Type B pancreatic cell (in vitro differentiated cells): ENCODE measurements around the gene ACTL8. TPM values are rescaled to one million over a fixed set of nuclear protein-coding genes. Genes with fewer than 3 reads are reported as not detected.

Source experiments
- DNase-seq: peaks from one replicate; pipeline ENCODE4 v3.0.0; 2021; ENCODE audit warnings: mixed read lengths; ENCODE audit not compliant: unreplicated experiment; ENCODE audit errors: extremely low spot score
- H3K27ac Mint-ChIP-seq: 2 replicates; pipeline ENCODE4 v1.8.0; 2021; ENCODE audit warnings: mild to moderate bottlenecking, mixed read lengths
- H3K27me3 Mint-ChIP-seq: 2 replicates; pipeline ENCODE4 v1.8.0; 2021; ENCODE audit warnings: mixed read lengths
- H3K36me3 Mint-ChIP-seq: 2 replicates; pipeline ENCODE4 v1.8.0; 2021; ENCODE audit warnings: mixed read lengths
- H3K4me1 Mint-ChIP-seq: one replicate; pipeline ENCODE4 v1.8.0; 2021; ENCODE audit warnings: mixed read lengths; ENCODE audit not compliant: unreplicated experiment
- H3K4me3 Mint-ChIP-seq: 2 replicates; pipeline ENCODE4 v1.8.0; 2021; ENCODE audit warnings: mild to moderate bottlenecking, mixed read lengths
- H3K9me3 Mint-ChIP-seq: 2 replicates; pipeline ENCODE4 v1.8.0; 2021; ENCODE audit warnings: mixed read lengths
- CTCF ChIP-seq: fragments of 200-600 bp; sonication (generic); conservative IDR thresholded peaks from 2 replicates; pipeline ENCODE4 v1.5.0; 2021; ENCODE audit warnings: antibody characterized with exemption, mild to moderate bottlenecking
- total RNA-seq: library from RNA; stranded (reverse); gene quantifications from 2 replicates; pipeline ENCODE4 v1.2.1, GENCODE V29; 2021; ENCODE audit warnings: low replicate concordance

ACTL8 gene
- total RNA-seq, 1 donor from 2014 or later, result 0.22 TPM

GRCh38 chr1:17802164-17802563, 47.0 kb downstream of the ACTL8 start:
- DNase-seq, result no peak
- Mint-ChIP-seq H3K27me3 (peaks cover 47% of the 10 kb centered on the region), H3K27ac (no peak overlapping the region), H3K4me3 (no peak overlapping the region), H3K9me3 (no peaks in the 10 kb centered on the region), H3K4me1 (no peaks in the 10 kb centered on the region), H3K36me3 (no peaks in the 10 kb centered on the region)
- no peak for TF ChIP-seq CTCF

GRCh38 chr1:17802945-17803344, 47.8 kb downstream of the ACTL8 start:
- H3K36me3 Mint-ChIP-seq, result no peaks in the 10 kb centered on the region
- no peak overlapping the region for H3K27ac Mint-ChIP-seq
- H3K4me3 Mint-ChIP-seq, result no peak overlapping the region
- H3K27me3 Mint-ChIP-seq, result peaks cover 43% of the 10 kb centered on the region
- TF ChIP-seq CTCF, result no peak
- no peak for DNase-seq
- H3K9me3 Mint-ChIP-seq, result no peaks in the 10 kb centered on the region
- no peaks in the 10 kb centered on the region for H3K4me1 Mint-ChIP-seq

- no peaks in the 10 kb centered on the region for H3K4me1 Mint-ChIP-seq
- H3K4me3 Mint-ChIP-seq, result no peak overlapping the region
- TF ChIP-seq CTCF, result no peak
- H3K27me3 Mint-ChIP-seq, result peaks cover 18% of the 10 kb centered on the region
- H3K9me3 Mint-ChIP-seq, result peaks cover under 1% of the 10 kb centered on the region
- H3K36me3 Mint-ChIP-seq, result no peaks in the 10 kb centered on the region
- H3K27ac Mint-ChIP-seq, result no peak overlapping the region
- DNase-seq, result no peak
Measured at GRCh38 chr1:17805869-17806684, 50.9 kb downstream of the ACTL8 start.

GRCh38 chr1:17808816-17809215, 53.7 kb downstream of the ACTL8 start:
- H3K27ac Mint-ChIP-seq, result no peak overlapping the region
- DNase-seq, result no peak
- no peak for TF ChIP-seq CTCF
- H3K27me3 Mint-ChIP-seq, result peaks cover 18% of the 10 kb centered on the region
- peaks cover 4% of the 10 kb centered on the region for H3K9me3 Mint-ChIP-seq
- no peaks in the 10 kb centered on the region for H3K4me1 Mint-ChIP-seq
- H3K4me3 Mint-ChIP-seq, result no peak overlapping the region
- H3K36me3 Mint-ChIP-seq, result no peaks in the 10 kb centered on the region

GRCh38 chr1:17810668-17811067, 55.5 kb downstream of the ACTL8 start:
- H3K4me3 Mint-ChIP-seq, result no peak overlapping the region
- DNase-seq, result no peak
- H3K9me3 Mint-ChIP-seq, result peaks cover 4% of the 10 kb centered on the region
- H3K27me3 Mint-ChIP-seq, result peaks cover 29% of the 10 kb centered on the region
- no peak for TF ChIP-seq CTCF
- H3K27ac Mint-ChIP-seq, result no peak overlapping the region
- H3K36me3 Mint-ChIP-seq, result no peaks in the 10 kb centered on the region
- no peaks in the 10 kb centered on the region for H3K4me1 Mint-ChIP-seq
